Osteoblast (primary cell): ENCODE data around the gene MRPS18A. TPM values are rescaled to one million over a fixed set of nuclear protein-coding genes. Genes with fewer than 3 reads are reported as not detected.
A peak's percentile ranks its signal among the peaks of the same experiment; 100 is the strongest.

Source experiments
- DNase-seq: peaks from one replicate; pipeline ENCODE4 v3.0.0; 2011; ENCODE audit warnings: low spot score, mixed read lengths; ENCODE audit not compliant: insufficient read length; ENCODE audit errors: missing footprints
- H2AFZ ChIP-seq: 2 replicates; pipeline ENCODE4 v1.6.0; 2011; ENCODE audit warnings: mild to moderate bottlenecking, low read length
- H3K27ac ChIP-seq: 2 replicates; pipeline ENCODE4 v1.5.1; 2011; ENCODE audit warnings: mild to moderate bottlenecking, low read depth, low read length, moderate library complexity
- H3K27me3 ChIP-seq: 2 replicates; pipeline ENCODE4 v1.6.0; 2012; ENCODE audit warnings: mild to moderate bottlenecking, control low read depth, inconsistent platforms, low read length, moderate library complexity; ENCODE audit not compliant: insufficient read depth
- H3K36me3 ChIP-seq: 2 replicates; pipeline ENCODE4 v1.5.1; 2011; ENCODE audit warnings: mild to moderate bottlenecking, low read length, control low read depth, moderate library complexity; ENCODE audit not compliant: insufficient read depth
- H3K4me1 ChIP-seq: 2 replicates; pipeline ENCODE4 v1.5.1; 2011; ENCODE audit warnings: mild to moderate bottlenecking, low read length, control low read depth, moderate library complexity; ENCODE audit not compliant: insufficient read depth
- H3K4me2 ChIP-seq: 2 replicates; pipeline ENCODE4 v1.6.0; 2011; ENCODE audit warnings: mild to moderate bottlenecking, low read length; ENCODE audit not compliant: insufficient read depth
- H3K4me3 ChIP-seq: fragments of 200-600 bp; sonication (generic); 3 replicates; pipeline ENCODE4 v1.5.1; 2012; ENCODE audit warnings: mild to moderate bottlenecking, low read length, inconsistent platforms; ENCODE audit not compliant: insufficient read depth
- H3K79me2 ChIP-seq: 2 replicates; pipeline ENCODE4 v1.6.0; 2012; ENCODE audit warnings: mild to moderate bottlenecking, low read length, control low read depth, inconsistent platforms; ENCODE audit not compliant: insufficient read depth
- H3K9me3 ChIP-seq: 2 replicates; pipeline ENCODE4 v1.5.1; 2011; ENCODE audit warnings: low read depth, low read length, control low read depth
- H4K20me1 ChIP-seq: 2 replicates; pipeline ENCODE4 v1.6.0; 2012; ENCODE audit warnings: mild to moderate bottlenecking, low read length, control low read depth; ENCODE audit not compliant: insufficient read depth
- CTCF ChIP-seq: IDR thresholded peaks from 2 replicates; pipeline ENCODE4 v1.5.1; 2011; ENCODE audit warnings: mild to moderate bottlenecking, low read depth, low read length, moderate library complexity; ENCODE audit errors: extremely low read depth
- total RNA-seq: library from RNA; depleted of rRNA; stranded (reverse); fragments of >200 nt; gene quantifications from 2 replicates; pipeline ENCODE4 v1.2.3, GENCODE V29; 2012

The MRPS18A gene
- total RNA-seq, 1 donor: 27.5 TPM

GRCh38 chr6:43719511-43719910 is 31.9 kb upstream of the MRPS18A start:
- Histone ChIP-seq H3K27me3 (no peaks in the 10 kb centered on the region), H3K36me3 (no peaks in the 10 kb centered on the region), H3K4me2 (no peak overlapping the region), H3K4me1 (peaks cover 12% of the 10 kb centered on the region), H4K20me1 (no peaks in the 10 kb centered on the region), H3K9me3 (no peaks in the 10 kb centered on the region), H3K79me2 (no peaks in the 10 kb centered on the region), H3K27ac (no peak overlapping the region), H2AFZ (no peak overlapping the region), H3K4me3 (no peak overlapping the region)
- DNase-seq: no peak
- no peak for TF ChIP-seq CTCF

GRCh38 chr6:43718387-43719105 is 31.0 kb upstream of the MRPS18A start:
- no peak overlapping the region for H3K27ac ChIP-seq
- no peaks in the 10 kb centered on the region for H3K27me3 ChIP-seq
- no peaks in the 10 kb centered on the region for H4K20me1 ChIP-seq
- DNase-seq: peak; percentile 61
- H3K9me3 ChIP-seq: no peaks in the 10 kb centered on the region
- no peaks in the 10 kb centered on the region for H3K36me3 ChIP-seq
- H3K4me2 ChIP-seq: no peak overlapping the region
- H3K79me2 ChIP-seq: no peaks in the 10 kb centered on the region
- no peak overlapping the region for H3K4me3 ChIP-seq
- H3K4me1 ChIP-seq: peaks cover 6% of the 10 kb centered on the region
- no peak for TF ChIP-seq CTCF
- peak overlapping the region; percentile 10 for H2AFZ ChIP-seq

GRCh38 chr6:43717822-43718221 is 30.2 kb upstream of the MRPS18A start:
- TF ChIP-seq CTCF: no peak
- Histone ChIP-seq H3K4me1 (peaks cover 4% of the 10 kb centered on the region), H3K27me3 (no peaks in the 10 kb centered on the region), H4K20me1 (no peaks in the 10 kb centered on the region), H3K36me3 (no peaks in the 10 kb centered on the region), H3K79me2 (no peaks in the 10 kb centered on the region), H3K4me2 (no peak overlapping the region), H3K27ac (no peak overlapping the region), H3K9me3 (no peaks in the 10 kb centered on the region), H3K4me3 (no peak overlapping the region), H2AFZ (no peak overlapping the region)
- DNase-seq: no peak

- no peak overlapping the region for H3K4me3 ChIP-seq
- no peak for TF ChIP-seq CTCF
- no peaks in the 10 kb centered on the region for H4K20me1 ChIP-seq
- H3K9me3 ChIP-seq: no peaks in the 10 kb centered on the region
- no peak overlapping the region for H2AFZ ChIP-seq
- H3K79me2 ChIP-seq: no peaks in the 10 kb centered on the region
- peaks cover 4% of the 10 kb centered on the region for H3K4me1 ChIP-seq
- DNase-seq: no peak
- H3K27ac ChIP-seq: no peak overlapping the region
- no peaks in the 10 kb centered on the region for H3K27me3 ChIP-seq
- H3K4me2 ChIP-seq: no peak overlapping the region
- no peaks in the 10 kb centered on the region for H3K36me3 ChIP-seq
Measured at GRCh38 chr6:43717389-43717788, 29.8 kb upstream of the MRPS18A start.
